HG03378 (cell line): Measurements from ENCODE around the gene LPP.
A peak's percentile ranks its signal among the peaks of the same experiment; 100 is the strongest.

Experiments used
- ATAC-seq: cut with Tn5 transposase; IDR thresholded peaks from one replicate; pipeline ENCODE4 v1.9.1; 2021; ENCODE audit warnings: mild to moderate bottlenecking, moderate library complexity; ENCODE audit not compliant: unreplicated experiment

LPP gene

DNA sequence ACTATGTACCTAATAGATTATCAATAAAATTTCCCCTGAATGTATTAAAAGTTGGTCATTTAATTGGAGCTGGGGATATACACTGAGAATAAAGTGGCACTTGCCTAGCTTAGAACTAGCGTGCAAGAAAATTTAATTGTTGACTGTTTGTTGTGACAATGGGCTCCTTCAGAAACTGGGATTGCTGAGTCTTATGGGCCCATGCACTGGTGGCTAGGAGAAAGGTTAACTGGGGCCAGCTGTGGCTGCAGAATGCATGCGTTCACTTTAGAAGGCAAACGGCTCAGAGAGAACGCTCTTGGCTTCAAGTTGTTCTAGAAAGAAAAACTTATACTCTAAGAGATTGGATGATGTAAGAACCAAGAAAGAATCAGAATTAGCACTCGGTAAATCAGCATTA lies 18.7 kb upstream of the LPP start:
- no peak for ATAC-seq

DNA sequence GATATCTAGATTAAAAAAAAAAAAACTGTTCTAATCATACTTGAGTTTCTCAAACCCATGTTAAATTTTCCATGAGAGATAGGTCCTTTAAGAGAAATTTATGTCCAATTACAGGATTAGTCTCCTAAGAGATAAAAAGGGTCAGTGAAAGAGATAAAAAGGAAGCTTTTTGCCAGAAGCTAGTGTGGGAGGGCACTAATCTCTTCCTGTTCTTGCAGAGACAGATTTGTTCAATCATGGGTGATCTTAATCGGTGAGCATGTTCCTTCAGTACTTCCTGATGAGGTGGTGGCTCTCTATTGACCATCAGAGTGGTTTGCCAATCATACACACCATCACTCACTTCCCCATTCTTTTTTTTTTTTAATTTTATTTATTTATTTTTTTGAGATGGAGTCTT lies 16.9 kb upstream of the LPP start:
- ATAC-seq: no peak

DNA sequence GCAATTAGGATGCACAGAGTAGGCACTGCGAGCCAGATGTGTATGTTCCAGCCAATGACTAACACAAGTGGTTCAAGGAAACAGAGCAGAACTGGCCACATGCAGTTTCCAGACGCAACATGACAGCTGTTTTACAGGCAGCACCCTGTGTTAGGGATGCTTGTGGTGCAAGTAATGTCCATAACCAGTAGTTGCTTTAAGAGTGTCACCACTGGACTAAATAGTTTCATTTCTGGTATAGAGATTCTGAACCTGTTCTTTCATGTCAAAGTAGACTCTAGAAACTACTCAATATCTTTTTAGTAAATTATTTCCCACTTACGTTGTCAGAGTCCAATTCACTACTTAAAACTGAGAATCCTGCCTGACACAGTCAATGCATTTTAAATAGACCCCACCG lies 14.5 kb upstream of the LPP start:
- ATAC-seq: no peak

DNA sequence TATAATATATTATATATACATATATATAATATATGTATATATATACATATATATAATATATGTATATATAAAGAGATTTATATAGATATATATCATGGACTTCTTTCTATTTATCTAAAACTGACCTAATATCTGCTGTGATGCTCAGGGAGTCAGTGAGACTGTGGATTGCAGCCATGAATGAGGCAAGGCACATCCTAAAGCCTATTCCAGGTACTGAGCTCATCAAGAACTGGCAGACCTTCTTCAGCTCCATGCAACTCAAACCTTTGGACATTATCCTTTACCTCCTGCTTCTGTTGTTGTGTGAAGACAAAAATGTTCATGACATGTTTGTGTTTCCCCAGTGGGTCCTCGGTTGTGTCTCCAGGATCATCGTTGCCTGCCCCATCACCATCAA lies 7.7 kb upstream of the LPP start:
- ATAC-seq: no peak

DNA sequence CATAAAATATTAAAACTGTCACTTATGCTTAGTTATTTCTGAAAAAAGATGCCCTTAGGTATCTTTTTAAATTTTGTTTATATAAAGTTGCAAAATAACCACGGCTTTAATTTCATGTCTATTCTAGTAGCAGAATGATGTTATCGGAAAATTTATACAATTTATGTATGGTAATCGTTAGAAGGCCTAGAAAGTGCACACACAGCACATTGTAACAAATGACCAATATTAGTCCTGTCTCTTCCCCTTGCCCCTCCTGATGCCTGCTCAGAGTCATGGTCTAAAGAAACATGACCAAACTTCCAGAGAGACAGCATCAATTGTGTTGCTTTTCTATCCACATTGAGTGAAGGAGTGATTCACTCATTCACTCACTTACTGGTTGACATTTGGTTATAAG lies 6.2 kb upstream of the LPP start:
- ATAC-seq: no peak

DNA sequence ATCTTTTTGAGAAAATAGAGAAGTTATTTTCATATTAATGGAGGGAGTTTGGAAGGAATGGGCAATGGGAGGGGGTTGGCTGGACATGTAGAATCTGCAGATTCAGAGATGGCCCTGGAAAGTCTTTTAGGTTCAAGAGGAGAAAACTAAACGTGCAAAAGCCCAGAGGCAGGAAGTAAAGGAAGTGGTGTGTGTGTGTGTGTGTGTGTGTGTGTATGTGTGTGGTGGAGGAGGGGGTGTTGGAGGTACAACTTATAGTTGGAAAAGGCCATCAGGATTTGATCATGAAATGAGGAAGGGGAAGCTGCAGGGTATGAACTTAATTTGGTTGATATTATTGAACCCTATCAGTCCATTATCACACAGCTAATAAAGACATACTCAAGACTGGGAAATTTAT lies 5.6 kb upstream of the LPP start:
- no peak for ATAC-seq

DNA sequence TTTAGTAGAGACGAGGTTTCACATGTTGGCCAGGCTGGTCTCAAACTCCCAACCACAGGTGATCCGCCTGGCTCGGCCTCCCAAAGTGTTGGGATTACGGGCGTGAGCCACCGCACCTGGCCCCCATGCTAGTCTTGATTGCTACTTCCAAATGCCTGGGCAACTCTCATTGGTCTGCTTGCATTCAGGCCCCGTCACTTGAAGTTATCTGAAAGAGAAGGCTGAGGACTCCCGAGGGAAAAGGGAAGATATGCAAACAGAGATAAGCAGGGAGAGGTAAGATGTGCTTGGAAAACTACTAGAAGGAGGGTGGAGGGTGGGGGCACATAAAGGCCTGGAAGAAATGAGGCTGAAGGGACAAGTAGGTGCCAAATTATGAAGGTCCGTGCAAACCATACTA lies 4.4 kb upstream of the LPP start:
- no peak for ATAC-seq

DNA sequence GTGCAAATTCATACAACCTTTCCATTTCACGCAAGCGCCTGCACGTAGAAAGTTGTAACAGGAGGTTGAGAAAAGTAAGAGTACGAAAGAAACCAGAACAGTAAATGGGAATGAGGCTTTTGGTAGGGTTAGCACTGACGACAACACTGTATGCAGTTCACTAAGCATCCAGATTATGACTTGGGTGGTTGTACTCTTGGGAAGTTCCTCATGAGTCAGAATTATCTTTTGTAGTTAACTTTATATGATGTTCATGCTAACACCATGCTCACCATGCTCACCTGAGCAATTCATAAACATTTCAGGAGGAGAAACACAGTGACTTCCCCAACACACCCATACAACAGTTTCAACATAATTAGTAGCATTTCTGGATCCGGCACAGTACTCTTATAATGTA lies 3.0 kb upstream of the LPP start:
- no peak for ATAC-seq

DNA sequence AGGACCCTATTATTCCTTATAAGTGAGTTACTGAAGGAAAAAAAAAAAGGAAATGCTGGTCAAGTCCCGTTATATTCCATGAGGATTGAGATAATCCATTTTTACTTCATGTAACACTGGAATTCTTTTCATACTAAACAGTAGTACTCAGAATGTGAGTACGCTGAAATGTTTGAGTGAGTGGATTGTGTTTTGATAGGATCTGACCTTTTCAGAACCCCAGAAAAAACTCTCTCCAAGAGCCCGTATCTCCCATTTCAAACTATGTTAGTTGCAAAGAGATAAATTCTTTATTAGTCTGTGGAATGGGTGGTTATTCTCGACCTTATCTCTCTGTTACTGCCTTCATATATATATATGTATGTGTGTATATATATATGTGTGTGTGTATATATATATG lies 2.5 kb upstream of the LPP start:
- no peak for ATAC-seq

DNA sequence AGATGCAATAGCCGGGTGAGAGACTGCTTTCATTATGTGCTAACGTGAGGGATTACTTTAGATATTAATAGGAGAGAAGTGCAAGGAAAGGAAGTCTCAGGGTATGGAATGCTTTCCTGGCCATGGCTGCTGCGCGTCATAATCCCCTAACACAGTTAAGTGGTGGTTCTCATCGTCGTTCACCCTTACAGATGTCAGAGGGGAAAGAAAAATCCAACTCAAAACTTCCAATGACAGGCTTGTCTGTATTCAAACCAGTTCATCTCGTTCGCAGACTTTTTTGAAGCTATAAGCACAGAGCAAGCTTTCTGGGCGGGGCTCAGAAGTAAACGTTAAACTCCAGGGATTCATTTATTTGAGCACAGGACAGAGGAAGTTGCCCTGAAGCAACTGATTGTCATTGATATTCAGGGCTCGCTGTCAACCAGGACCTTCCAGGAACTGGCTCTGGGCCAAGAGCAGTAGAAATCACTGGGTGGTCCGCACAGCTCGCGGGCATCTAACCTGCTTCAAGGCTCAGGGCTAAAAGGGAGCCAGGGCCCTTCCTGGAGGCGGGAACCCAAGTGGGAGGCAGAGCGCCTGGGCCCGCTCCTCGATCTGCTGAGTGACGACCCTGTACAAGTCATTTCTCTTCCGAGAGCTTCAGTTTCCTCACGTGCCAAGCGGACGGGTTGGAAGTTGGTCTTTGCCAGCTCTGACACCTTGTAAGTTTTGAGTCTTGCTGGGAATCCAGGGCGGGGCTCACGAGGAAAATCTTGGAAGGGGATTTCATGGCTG lies 1.1 kb upstream of the LPP start:
- no peak for ATAC-seq

DNA sequence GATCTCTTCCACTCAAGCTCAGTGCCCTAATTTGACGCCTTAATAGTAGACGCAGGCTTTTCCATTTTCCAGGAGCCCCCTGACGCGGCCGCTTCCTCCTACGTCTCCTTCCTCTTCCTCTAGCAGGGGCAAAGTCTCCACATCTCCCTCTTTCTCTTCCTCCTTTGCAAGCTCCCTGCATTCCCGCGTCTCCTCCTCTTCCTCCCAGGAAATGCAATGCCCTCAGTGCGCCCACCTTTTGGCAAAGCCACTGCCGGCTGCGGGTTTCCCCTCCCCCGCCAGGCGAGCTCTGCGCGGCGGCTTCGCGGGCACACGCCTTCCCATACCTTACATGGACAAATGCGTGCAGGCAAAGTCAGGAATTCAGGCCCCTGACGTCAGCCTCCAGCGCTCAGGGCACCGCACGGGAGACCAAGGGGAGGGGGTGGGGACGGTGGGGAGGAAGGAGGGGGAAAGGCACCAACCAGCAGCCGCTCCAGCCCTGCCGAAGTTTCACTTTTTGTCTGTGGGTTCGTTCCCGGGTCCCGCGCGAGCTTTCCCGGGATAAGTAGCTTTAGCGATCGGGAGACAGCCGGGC lies 432 bp upstream of the LPP start:
- peak; percentile 18 for ATAC-seq

DNA sequence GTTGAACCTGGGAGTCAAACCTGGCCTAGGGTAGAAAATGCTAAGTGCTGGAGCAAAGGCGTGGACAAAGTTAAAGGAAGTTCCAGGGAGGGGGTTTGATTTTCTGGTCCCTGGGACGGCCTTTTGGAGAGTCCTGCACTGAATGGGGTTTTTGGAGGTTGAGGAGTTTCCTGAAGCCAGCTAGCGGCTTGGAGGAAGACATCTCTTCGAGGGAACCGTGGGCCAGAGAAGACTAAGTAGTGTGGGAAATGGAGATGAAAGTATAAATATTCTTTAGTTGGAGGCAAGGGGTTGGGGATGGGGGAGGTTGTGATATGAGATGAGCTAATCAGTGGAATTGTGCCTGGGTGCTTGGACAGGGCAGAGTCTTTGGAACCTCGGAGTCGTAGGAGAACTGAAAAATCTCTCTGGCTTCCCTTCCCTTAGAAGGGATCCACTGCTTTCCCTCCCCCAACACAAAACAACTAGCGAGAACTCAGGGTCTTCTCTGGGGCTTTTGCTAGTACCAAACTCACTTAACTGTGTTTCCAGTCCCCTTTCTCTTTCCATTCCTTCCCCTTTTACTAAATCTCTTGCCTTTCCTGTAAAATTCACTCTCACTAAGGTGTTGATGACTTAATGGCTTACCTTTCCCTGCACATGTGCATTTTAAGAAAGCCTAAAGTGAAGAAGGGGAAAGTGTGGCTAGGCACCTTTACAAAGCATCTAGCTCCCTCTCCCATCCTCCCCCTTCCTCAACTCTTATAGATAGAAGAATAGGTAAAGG lies 1.0 kb downstream of the LPP start:
- ATAC-seq: no peak

DNA sequence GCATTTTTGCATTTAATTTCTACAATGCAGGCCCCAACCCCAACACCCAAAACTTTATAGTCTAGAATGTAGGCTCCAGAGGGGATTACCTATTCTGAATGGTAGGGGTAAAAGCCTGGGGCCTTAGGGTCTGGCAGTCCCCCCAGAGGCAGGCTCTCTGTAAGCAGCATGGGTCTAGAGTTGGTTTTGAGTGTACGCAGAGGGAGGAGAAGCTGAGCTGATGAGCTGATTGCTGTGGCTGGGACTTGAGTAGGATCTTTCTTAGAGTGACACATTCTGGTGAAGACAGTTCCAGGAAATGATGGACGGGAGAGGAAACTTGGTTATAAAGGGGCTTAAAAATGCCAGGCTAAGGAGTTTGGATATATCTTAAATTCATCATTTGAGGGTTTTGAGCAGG lies 2.1 kb downstream of the LPP start:
- no peak for ATAC-seq

DNA sequence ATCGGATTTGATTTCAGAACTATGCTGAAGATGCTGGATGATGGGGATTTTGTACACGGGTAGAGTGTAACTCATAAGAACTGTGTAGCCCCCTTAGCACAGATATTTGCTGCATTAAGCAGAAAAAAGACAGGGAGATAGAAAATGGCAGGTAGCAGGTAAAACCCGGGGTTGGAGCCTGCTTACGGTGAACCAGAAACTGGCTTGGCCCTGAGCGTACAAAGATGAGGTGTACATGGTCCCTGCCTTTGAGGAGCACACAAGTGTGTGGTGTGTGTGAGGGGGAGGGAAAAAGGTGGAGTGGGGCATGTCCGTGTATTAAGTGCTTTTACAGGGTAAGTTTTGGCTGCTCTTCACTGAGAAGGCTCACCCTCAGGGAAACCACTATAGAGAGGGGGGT lies 3.5 kb downstream of the LPP start:
- no peak for ATAC-seq

DNA sequence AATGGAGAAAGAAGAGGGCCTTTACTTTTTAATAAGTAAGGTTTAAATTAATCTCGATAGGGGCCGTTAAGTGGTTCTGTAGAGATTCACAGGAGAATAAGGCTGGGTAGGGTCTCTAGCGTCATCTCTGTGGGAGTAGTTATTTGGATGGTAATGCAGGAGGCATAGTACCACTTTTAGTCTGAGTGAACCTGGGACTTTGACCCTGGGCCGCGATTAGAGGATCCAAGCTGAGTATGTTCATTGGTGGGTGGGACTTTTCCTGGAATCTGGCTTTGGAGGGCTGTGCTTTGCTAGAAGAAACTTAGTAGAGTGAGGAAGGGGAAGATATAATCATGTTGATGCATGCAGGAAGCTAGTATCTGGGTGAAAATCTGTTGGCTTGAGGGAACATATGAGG lies 4.0 kb downstream of the LPP start:
- no peak for ATAC-seq

DNA sequence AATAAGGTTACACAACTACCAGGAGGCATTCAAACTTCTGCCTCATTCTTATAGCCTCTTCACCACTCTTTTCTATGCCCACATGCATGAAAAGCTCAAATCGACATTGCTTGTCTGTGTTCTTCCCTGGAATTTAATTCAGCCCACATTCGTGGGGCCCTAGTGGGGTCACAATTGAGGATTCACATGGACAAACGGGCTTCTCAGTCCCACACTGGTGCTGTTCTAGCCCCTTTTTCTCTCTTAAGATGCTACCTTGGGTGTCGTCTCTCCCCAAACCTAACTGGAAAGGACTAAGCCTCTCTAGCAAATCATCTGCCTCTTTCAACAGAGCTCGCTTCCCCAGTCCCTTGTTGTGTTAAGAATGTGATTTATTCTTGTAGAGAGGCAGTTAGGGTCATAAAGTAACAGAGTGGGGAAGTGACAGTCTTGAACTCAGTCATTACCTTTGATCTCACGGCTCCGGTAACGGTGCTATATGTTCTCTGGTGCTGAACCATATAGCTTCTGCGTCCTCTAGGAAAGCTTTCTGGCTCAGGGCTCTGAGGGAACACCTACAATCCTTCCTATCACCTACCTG lies 4.9 kb downstream of the LPP start:
- no peak for ATAC-seq

DNA sequence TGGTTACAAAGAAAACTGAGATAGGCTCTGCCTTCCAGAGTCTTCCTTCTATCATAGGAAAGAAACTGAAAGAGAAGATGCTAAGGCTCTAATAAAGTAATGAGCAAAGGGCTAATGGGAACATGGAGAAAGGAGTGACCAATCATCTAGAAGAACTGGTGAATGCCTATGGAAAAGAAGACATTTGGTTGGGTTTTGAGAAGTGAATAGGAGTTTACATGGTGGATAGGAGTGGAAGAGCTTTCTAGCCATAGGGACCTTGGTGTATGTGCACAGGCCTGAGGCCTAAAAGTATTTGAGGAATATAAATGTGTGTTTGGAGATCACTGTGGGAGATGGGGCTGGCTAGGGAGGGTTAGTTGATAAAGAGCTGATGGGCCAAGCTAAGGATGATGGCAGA lies 6.8 kb downstream of the LPP start:
- ATAC-seq: no peak

DNA sequence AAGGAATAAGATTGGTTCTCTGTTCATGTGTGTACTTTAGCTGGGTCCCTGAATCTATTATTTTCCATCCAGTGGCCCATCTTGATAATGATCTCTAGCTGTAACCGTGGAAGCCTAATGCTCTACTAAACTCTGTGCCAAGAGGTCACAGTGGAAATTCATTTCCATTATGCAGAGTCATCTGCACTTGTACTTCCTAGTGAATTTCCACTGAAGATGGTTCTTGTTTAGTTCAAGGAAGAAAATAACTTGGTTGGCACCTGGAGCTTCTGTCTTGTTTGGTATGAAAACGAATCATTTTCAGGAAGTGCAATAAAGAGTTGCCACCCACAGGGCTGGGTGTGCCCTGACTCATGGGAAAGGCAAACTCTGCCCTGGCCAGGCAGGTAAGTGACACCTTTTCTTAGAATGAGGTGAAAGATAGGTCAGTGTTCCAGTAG lies 10.3 kb downstream of the LPP start:
- no peak for ATAC-seq

DNA sequence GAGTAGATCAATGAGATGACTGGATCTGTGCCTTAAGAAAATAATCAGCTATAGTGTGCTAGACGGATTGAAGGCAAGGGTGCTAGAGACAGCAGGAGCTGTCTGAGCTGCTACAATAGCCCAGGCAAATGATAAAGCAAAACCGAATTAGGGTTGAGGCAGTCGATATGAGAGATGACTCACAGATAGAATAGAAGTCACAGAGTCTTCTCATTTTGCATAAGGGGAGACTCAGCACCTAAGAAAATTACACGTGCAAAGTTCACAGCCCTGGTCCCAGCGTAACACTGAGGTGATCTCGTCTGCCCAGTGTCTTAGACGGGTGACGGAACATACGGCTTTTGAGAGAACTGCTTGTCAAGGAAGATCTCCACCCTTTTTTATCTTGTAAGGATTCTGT lies 11.6 kb downstream of the LPP start:
- ATAC-seq: no peak

DNA sequence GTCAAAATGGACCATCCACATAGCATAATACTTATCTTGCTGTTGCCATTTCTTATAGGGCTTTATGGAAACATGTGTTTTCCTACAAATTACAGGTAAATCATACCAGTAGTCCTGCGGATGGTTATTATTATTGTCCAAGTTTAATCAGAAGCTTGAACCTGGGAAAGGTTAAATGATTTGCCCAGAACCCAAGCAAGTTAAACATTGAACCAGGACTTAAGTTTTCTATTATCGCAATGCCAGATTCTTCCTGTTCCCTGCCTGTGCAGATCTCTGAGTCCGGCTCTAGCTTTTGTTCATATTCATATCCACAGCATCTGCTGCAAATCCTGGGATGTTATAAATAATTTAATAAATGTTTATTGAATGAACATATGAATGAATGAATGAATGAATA lies 12.5 kb downstream of the LPP start:
- no peak for ATAC-seq

DNA sequence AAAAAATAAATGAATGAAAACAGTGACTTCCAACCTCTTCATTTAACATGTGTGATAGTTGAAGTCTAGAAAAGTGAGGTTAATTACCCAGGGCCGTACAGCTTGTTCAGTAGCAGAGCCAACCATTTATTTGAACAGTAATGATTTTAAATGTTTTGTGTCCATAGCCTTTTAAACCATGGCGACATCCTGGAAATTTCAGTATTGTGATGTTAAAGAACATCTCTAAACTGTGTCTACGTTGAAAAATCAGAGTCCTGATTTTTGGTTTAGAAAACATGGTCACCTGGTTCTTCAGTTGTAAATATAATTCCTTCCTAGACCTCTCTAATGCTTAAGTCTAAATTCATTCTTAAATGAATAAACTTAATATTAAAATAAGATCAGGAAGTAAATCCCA lies 14.2 kb downstream of the LPP start:
- no peak for ATAC-seq

DNA sequence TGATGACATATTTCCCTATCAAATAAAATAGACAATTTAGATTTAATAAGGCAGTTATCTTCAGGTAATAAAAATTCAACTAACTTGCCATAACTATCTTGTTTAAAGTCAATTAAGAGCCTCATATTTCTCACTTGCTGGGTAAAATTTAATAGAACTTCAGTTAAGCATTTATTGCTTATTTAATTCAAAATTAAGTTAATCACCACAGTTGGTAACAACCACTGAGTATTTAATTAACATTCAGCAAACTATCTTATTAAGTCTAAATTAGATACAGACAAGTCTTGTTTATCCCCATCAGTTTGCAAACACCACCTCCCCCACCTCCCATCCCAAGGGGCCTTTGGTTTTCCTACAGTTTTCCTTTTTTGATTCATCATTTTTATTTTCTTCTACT lies 14.7 kb downstream of the LPP start:
- ATAC-seq: no peak
